Small intestine (tissue), 7 donors: ENCODE data around the gene FARS2. TPM values are rescaled to one million over a fixed set of nuclear protein-coding genes. Genes with fewer than 3 reads are reported as not detected.

Experiments
- DNase-seq, 2 donors: peaks; one replicate each; pipeline versions ENCODE4 v3.0.0 to v3.0.0-alpha.2; 2013
- FAIRE-seq: peaks from 2 replicates; lab custom pipeline; 2012; peaks lifted over from hg19 to GRCh38; lab: Jason Lieb, UNC
- H3K27ac ChIP-seq, 3 donors: one replicate each; pipeline ENCODE4 v1.5.1; 2013; ENCODE audit warnings: low read length in 2 of 3, mild to moderate bottlenecking in 2 of 3, control low read depth in 1 of 3, inconsistent platforms in 1 of 3, low read depth in 1 of 3, moderate library complexity in 1 of 3
- H3K27me3 ChIP-seq, 3 donors: one replicate each; pipeline ENCODE4 v1.6.1; 2013; ENCODE audit warnings: low read length in 3 of 3, inconsistent platforms in 1 of 3; ENCODE audit not compliant: control insufficient read depth in 3 of 3, insufficient read depth in 3 of 3
- H3K36me3 ChIP-seq, 3 donors: one replicate each; pipeline ENCODE4 v1.6.1; 2013; ENCODE audit warnings: low read length in 3 of 3, inconsistent platforms in 1 of 3, low read depth in 1 of 3, mild to moderate bottlenecking in 1 of 3, moderate library complexity in 1 of 3; ENCODE audit not compliant: control insufficient read depth in 3 of 3, insufficient read depth in 2 of 3
- H3K4me1 ChIP-seq, 3 donors: one replicate each; pipeline ENCODE4 v1.6.1; 2013; ENCODE audit warnings: low read length in 2 of 3, inconsistent platforms in 1 of 3, low read depth in 1 of 3, mild to moderate bottlenecking in 1 of 3, moderate library complexity in 1 of 3; ENCODE audit not compliant: control insufficient read depth in 3 of 3, insufficient read depth in 2 of 3
- H3K4me3 ChIP-seq, 3 donors: one replicate each; pipeline ENCODE4 v1.5.1; 2013; ENCODE audit warnings: low read length in 3 of 3, control low read depth in 1 of 3, inconsistent platforms in 1 of 3, low read depth in 1 of 3, mild to moderate bottlenecking in 1 of 3, moderate library complexity in 1 of 3
- H3K9me3 ChIP-seq, 2 donors: one replicate each; pipeline ENCODE4 v1.6.1; 2013; ENCODE audit warnings: low read depth in 1 of 2, low read length in 1 of 2; ENCODE audit not compliant: control insufficient read depth in 2 of 2, insufficient read depth in 1 of 2
- WGBS, 3 donors: extraction: QIAGEN DNeasy Blood & Tissue Kit; methylation state at CpG; one replicate each; pipeline ENCODE4 v1.1.7; 2013; 5-methylcytosine and 5-hydroxymethylcytosine counted together
- polyA plus RNA-seq, 4 donors: library from polyadenylated mRNA; stranded (reverse) in 3 of 4; unstranded in 1 of 4; fragments of 200-250 nt in 3 of 4; fragments of 120-200 nt in 1 of 4; gene quantifications; one replicate each; pipeline versions ENCODE4 v1.2.1 to v1.2.3, GENCODE V29; 2013
- donor health status: healthy with polysubstance abuse.
- donor health status: control.
- donor health status: control.
- donor health status: Bipolar disorder and iron deficiency.
- donor health status: healthy.

The FARS2 gene
- polyA plus RNA-seq, 4 donors: 6.0 to 16.6 (median 11.8) TPM

- no peak for DNase-seq
- Histone ChIP-seq H3K4me3 (no peak overlapping the region), H3K4me1 (peaks cover 0 to 6% (median 0%) of the 10 kb centered on the region in 3 donors), H3K9me3 (no peaks in the 10 kb centered on the region), H3K27ac (no peak overlapping the region), H3K36me3 (peaks cover 0 to 6% (median 0%) of the 10 kb centered on the region in 3 donors), H3K27me3 (no peaks in the 10 kb centered on the region)
- 88 to 93% (median 90%) methylated on average over 8 of the region's 8 CpGs for WGBS, 3 donors
- no peak for FAIRE-seq
Observed at GRCh38 chr6:5540370-5540769, 279.1 kb downstream of the FARS2 start.

GRCh38 chr6:5541025-5541424 lies 279.7 kb downstream of the FARS2 start:
- 80 to 89% (median 82%) methylated on average over 3 of the region's 3 CpGs for WGBS, 3 donors
- Histone ChIP-seq H3K27ac (no peak overlapping the region), H3K36me3 (peaks cover 0 to 6% (median 0%) of the 10 kb centered on the region in 3 donors), H3K4me3 (no peak overlapping the region), H3K9me3 (no peaks in the 10 kb centered on the region), H3K27me3 (no peaks in the 10 kb centered on the region), H3K4me1 (peaks cover 0 to 6% (median 0%) of the 10 kb centered on the region in 3 donors)
- no peak for DNase-seq
- FAIRE-seq: no peak

GRCh38 chr6:5541751-5542432 lies 280.6 kb downstream of the FARS2 start:
- FAIRE-seq: no peak
- peaks cover 0 to 6% (median 0%) of the 10 kb centered on the region in 3 donors for H3K4me1 ChIP-seq
- no peak overlapping the region for H3K27ac ChIP-seq
- H3K36me3 ChIP-seq: peaks cover 0 to 8% (median 0%) of the 10 kb centered on the region in 3 donors
- H3K4me3 ChIP-seq: no peak overlapping the region
- no peaks in the 10 kb centered on the region for H3K9me3 ChIP-seq
- 100% methylated on average over 1 of the region's 1 CpG for WGBS, 3 donors
- DNase-seq: peak in 1 of 2 donors; percentile 19
- no peaks in the 10 kb centered on the region for H3K27me3 ChIP-seq

GRCh38 chr6:5547556-5547955 lies 286.2 kb downstream of the FARS2 start:
- FAIRE-seq: no peak
- 96 to 98% (median 97%) methylated on average over 4 of the region's 4 CpGs for WGBS, 3 donors
- no peak for DNase-seq
- Histone ChIP-seq H3K9me3 (peaks cover 2 to 11% of the 10 kb centered on the region in 2 donors), H3K4me1 (no peaks in the 10 kb centered on the region), H3K27me3 (no peaks in the 10 kb centered on the region), H3K4me3 (no peak overlapping the region), H3K27ac (no peak overlapping the region), H3K36me3 (peaks cover 2 to 9% (median 2%) of the 10 kb centered on the region in 3 donors)

GRCh38 chr6:5550631-5551030 lies 289.3 kb downstream of the FARS2 start:
- H3K4me3 ChIP-seq: no peak overlapping the region
- WGBS, 3 donors: 91 to 96% (median 92%) methylated on average over 1 of the region's 1 CpG
- H3K36me3 ChIP-seq: peaks cover 2 to 7% (median 2%) of the 10 kb centered on the region in 3 donors
- no peaks in the 10 kb centered on the region for H3K4me1 ChIP-seq
- peaks cover 2 to 11% of the 10 kb centered on the region in 2 donors for H3K9me3 ChIP-seq
- H3K27ac ChIP-seq: no peak overlapping the region
- FAIRE-seq (no peak), DNase-seq (no peak)
- no peaks in the 10 kb centered on the region for H3K27me3 ChIP-seq

GRCh38 chr6:5552243-5552642 lies 290.9 kb downstream of the FARS2 start:
- 92 to 100% (median 96%) methylated on average over 2 of the region's 2 CpGs for WGBS, 3 donors
- no peaks in the 10 kb centered on the region for H3K4me1 ChIP-seq
- DNase-seq (no peak), FAIRE-seq (no peak)
- no peaks in the 10 kb centered on the region for H3K27me3 ChIP-seq
- no peak overlapping the region for H3K27ac ChIP-seq
- H3K4me3 ChIP-seq: no peak overlapping the region
- peaks cover 2 to 11% of the 10 kb centered on the region in 2 donors for H3K9me3 ChIP-seq
- peaks cover 2 to 5% (median 2%) of the 10 kb centered on the region in 3 donors for H3K36me3 ChIP-seq

GRCh38 chr6:5553767-5554166 lies 292.5 kb downstream of the FARS2 start:
- Histone ChIP-seq H3K9me3 (peaks cover 2 to 11% of the 10 kb centered on the region in 2 donors), H3K36me3 (peaks cover 0 to 3% (median 2%) of the 10 kb centered on the region in 3 donors), H3K27ac (no peak overlapping the region), H3K27me3 (no peaks in the 10 kb centered on the region), H3K4me3 (no peak overlapping the region), H3K4me1 (no peaks in the 10 kb centered on the region)
- DNase-seq (no peak), FAIRE-seq (no peak)
- WGBS, 3 donors: 51 to 78% (median 64%) methylated on average over 4 of the region's 4 CpGs

GRCh38 chr6:5554226-5554625 lies 292.9 kb downstream of the FARS2 start:
- no peak for FAIRE-seq
- H3K4me3 ChIP-seq: no peak overlapping the region
- DNase-seq: no peak
- peaks cover 2 to 11% of the 10 kb centered on the region in 2 donors for H3K9me3 ChIP-seq
- H3K36me3 ChIP-seq: peaks cover 0 to 3% (median 2%) of the 10 kb centered on the region in 3 donors
- H3K27me3 ChIP-seq: no peaks in the 10 kb centered on the region
- H3K4me1 ChIP-seq: no peaks in the 10 kb centered on the region
- no peak overlapping the region for H3K27ac ChIP-seq
- 74 to 82% (median 81%) methylated on average over 1 of the region's 1 CpG for WGBS, 3 donors
